ENCODE measurements around the gene LRFN4. TPM values are rescaled to one million over a fixed set of nuclear protein-coding genes. Genes with fewer than 3 reads are reported as not detected.
A peak's percentile ranks its signal among the peaks of the same experiment; 100 is the strongest.

Gene LRFN4
- total RNA-seq, 1 experiment from 2014 or later, result 66.7 TPM

DNA sequence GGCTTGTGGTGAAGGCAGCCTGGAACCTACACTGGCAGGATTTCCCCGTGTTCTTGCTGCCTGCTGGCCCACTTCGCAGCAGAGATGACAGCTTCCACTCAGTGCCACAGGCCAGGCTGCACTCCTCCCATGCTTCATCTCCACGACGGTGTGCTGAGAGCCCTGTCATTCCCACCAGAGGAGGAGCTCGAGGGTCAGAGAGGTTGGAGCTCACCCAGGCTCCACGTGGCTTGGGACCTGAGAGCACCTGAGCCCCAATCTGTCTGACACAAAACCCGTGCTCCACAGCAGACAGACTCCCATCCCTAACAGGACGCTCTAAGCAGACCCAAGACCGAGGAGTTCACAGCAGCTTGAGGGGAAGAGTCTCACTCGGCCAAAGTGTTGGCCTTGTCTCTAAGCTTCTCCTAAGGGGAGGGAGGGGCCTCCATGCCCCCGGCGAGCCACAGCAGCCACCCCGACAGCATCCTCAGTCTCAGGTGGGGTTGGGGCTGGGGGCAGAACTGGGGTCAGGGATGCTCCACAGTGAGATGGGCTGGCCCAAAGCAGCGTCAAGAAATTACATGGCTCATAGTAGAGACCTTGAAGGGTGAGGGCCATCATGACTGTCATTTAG, 10.7 kb downstream of the LRFN4 start:
- no peak overlapping the region for H2BK12ac ChIP-seq (ENCODE audit: insufficient read length, low read depth, low read length)
- Mint-ChIP-seq H3K36me3 (ENCODE audit: insufficient read depth in 1 of 3, low read depth in 3 of 3) (peaks cover 0 to 11% (median 3%) of the 10 kb centered on the region in 3 experiments; a peak in 4 of 7 replicates), H3K4me1 (peaks cover 11 to 22% of the 10 kb centered on the region in 2 experiments), H3K27me3 (ENCODE audit: low read depth) (no peaks in the 10 kb centered on the region), H3K4me3 (no peak overlapping the region), H3K27ac (peak overlapping the region in 1 of 3 experiments; percentile 86; a peak in 2 of 7 replicates), H3K9me3 (no peaks in the 10 kb centered on the region)
- H2BK20ac ChIP-seq (ENCODE audit: low read depth, low read length, poor library complexity, severe bottlenecking), result no peak overlapping the region
- H2BK5ac ChIP-seq (ENCODE audit: insufficient read length, low read length), result no peak overlapping the region
- no peaks in the 10 kb centered on the region for H4K20me1 ChIP-seq (ENCODE audit: control insufficient read depth, insufficient read depth, insufficient read length)
- TF ChIP-seq, protein P1, sequence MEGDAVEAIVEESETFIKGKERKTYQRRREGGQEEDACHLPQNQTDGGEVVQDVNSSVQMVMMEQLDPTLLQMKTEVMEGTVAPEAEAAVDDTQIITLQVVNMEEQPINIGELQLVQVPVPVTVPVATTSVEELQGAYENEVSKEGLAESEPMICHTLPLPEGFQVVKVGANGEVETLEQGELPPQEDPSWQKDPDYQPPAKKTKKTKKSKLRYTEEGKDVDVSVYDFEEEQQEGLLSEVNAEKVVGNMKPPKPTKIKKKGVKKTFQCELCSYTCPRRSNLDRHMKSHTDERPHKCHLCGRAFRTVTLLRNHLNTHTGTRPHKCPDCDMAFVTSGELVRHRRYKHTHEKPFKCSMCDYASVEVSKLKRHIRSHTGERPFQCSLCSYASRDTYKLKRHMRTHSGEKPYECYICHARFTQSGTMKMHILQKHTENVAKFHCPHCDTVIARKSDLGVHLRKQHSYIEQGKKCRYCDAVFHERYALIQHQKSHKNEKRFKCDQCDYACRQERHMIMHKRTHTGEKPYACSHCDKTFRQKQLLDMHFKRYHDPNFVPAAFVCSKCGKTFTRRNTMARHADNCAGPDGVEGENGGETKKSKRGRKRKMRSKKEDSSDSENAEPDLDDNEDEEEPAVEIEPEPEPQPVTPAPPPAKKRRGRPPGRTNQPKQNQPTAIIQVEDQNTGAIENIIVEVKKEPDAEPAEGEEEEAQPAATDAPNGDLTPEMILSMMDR (conservative IDR thresholded peaks at IDR 0.05), result peak; percentile 36; the same call in 2 of the 3 replicates
- H3K9me3 ChIP-seq (ENCODE audit: control insufficient read depth, low read depth, low read length), result no peaks in the 10 kb centered on the region
- WGBS (ENCODE audit: extremely low coverage, insufficient read length, low lambda C conversion rate), result no CpG with 5 or more reads among the region's 14 CpGs
- H3K27me3 ChIP-seq (ENCODE audit: insufficient read depth, low read length), result no peaks in the 10 kb centered on the region
- H3K23me2 ChIP-seq (ENCODE audit: insufficient read length, low read depth, low read length, poor library complexity, severe bottlenecking), result no peaks in the 10 kb centered on the region
- no peak overlapping the region for H3T11ph ChIP-seq (ENCODE audit: low read length)
- H3K18ac ChIP-seq (ENCODE audit: insufficient read length, low read depth, low read length), result no peak overlapping the region
- H2BK15ac ChIP-seq (ENCODE audit: low read depth, low read length), result no peak overlapping the region
- no peak overlapping the region for H3K56ac ChIP-seq (ENCODE audit: insufficient read length, low read depth, low read length)
- H3K4me2 ChIP-seq (ENCODE audit: insufficient read depth, insufficient read length, low read length), result no peak overlapping the region
- no peaks in the 10 kb centered on the region for H3K79me2 ChIP-seq (ENCODE audit: insufficient read depth, low read length)
- H2BK120ac ChIP-seq (ENCODE audit: low read depth, low read length, poor library complexity, severe bottlenecking), result no peak overlapping the region
- no peak overlapping the region for H2AFZ ChIP-seq (ENCODE audit: low read length)
- no peak overlapping the region for H3K4ac ChIP-seq (ENCODE audit: low read depth, low read length)
- H4K91ac ChIP-seq (ENCODE audit: insufficient read length, low read depth, low read length), result no peak overlapping the region
- no peak overlapping the region for H4K8ac ChIP-seq (replicated peaks; ENCODE audit: insufficient read length, low read depth, low read length)
- no peak overlapping the region for H2AK5ac ChIP-seq (ENCODE audit: insufficient read length, low read length)
- no peak overlapping the region for H3K27ac ChIP-seq (ENCODE audit: insufficient read length, low read depth, low read length)
- H3K79me1 ChIP-seq (ENCODE audit: insufficient read depth, low read depth, low read length, poor library complexity, severe bottlenecking), result no peaks in the 10 kb centered on the region
- H4K5ac ChIP-seq (ENCODE audit: insufficient read length, low read depth, low read length), result no peak overlapping the region
- no peak overlapping the region for H3K9ac ChIP-seq (ENCODE audit: extremely low read depth, insufficient read length, low read length)
- no peaks in the 10 kb centered on the region for H3K4me1 ChIP-seq (ENCODE audit: insufficient read depth, low read length)
- H3K23ac ChIP-seq (ENCODE audit: insufficient read length, low read depth, low read length), result no peak overlapping the region
- no peak overlapping the region; the same call in 1 of the 2 replicates for H3K14ac ChIP-seq (ENCODE audit: insufficient read depth, low read length)
- DNase-seq, result no peak

Measured in H9 (cell line).